Left renal cortex interstitium (tissue), 4 donors: ENCODE data around the gene CDC45. TPM values are rescaled to one million over a fixed set of nuclear protein-coding genes. Genes with fewer than 3 reads are reported as not detected.

Source experiments
- DNase-seq, 4 donors: peaks; one replicate each; pipeline ENCODE4 v3.0.0-alpha.2; 2013; ENCODE audit warnings: low read depth in 4 of 4, low spot score in 2 of 4, missing footprints in 1 of 4
- polyA plus RNA-seq, 4 donors: library from polyadenylated mRNA; unstranded; fragments of 120-200 nt; gene quantifications; one replicate each; pipeline ENCODE4 v1.2.1, GENCODE V29; 2013; ENCODE audit not compliant: insufficient read length in 4 of 4

CDC45 gene
- polyA plus RNA-seq, 4 donors, result 17.3 to 21.3 (median 19.7) TPM

- DNase-seq, result no peak
Measured at GRCh38 chr22:19466848-19467752, 12.6 kb upstream of the CDC45 start.

GRCh38 chr22:19467912-19468311 is 11.8 kb upstream of the CDC45 start:
- DNase-seq, result no peak

GRCh38 chr22:19469421-19469820 is 10.3 kb upstream of the CDC45 start:
- no peak for DNase-seq

- no peak for DNase-seq
Measured at GRCh38 chr22:19470010-19470409, 9.7 kb upstream of the CDC45 start.

GRCh38 chr22:19471572-19471971 is 8.1 kb upstream of the CDC45 start:
- DNase-seq, result no peak

GRCh38 chr22:19472233-19472632 is 7.5 kb upstream of the CDC45 start:
- no peak for DNase-seq

- DNase-seq, result no peak
Measured at GRCh38 chr22:19473578-19473977, 6.1 kb upstream of the CDC45 start.

- DNase-seq, result no peak
Measured at GRCh38 chr22:19476023-19476422, 3.7 kb upstream of the CDC45 start.

GRCh38 chr22:19477321-19478044 is 2.2 kb upstream of the CDC45 start:
- DNase-seq, result no peak

- DNase-seq, result no peak
Measured at GRCh38 chr22:19478045-19478900, 1.4 kb upstream of the CDC45 start.

- DNase-seq, result peak in 1 of 4 donors; percentile 50
Measured at GRCh38 chr22:19478901-19479354, 792 bp upstream of the CDC45 start, which contains the start of gene UFD1. UFD1 (minus strand) TSS chr22:19479193; CDS start chr22:19479085, 108 bp downstream.

- DNase-seq, result no peak
Measured at GRCh38 chr22:19480173-19480568, 451 bp downstream of the CDC45 start.

GRCh38 chr22:19480789-19481188 is 1.1 kb downstream of the CDC45 start:
- DNase-seq, result no peak

GRCh38 chr22:19482297-19482696 is 2.6 kb downstream of the CDC45 start:
- no peak for DNase-seq

- DNase-seq, result no peak
Measured at GRCh38 chr22:19483481-19484244, 3.9 kb downstream of the CDC45 start.

GRCh38 chr22:19488285-19488684 is 8.6 kb downstream of the CDC45 start:
- no peak for DNase-seq

- DNase-seq, result no peak
Measured at GRCh38 chr22:19488884-19489843, 9.4 kb downstream of the CDC45 start.

- no peak for DNase-seq
Measured at GRCh38 chr22:19490628-19491230, 11.0 kb downstream of the CDC45 start.
